GM12875 (cell line): ENCODE data around the gene BMP10.

Experiments used
- H3K4me3 ChIP-seq: one replicate; pipeline ENCODE4 v1.5.1; 2011; ENCODE audit warnings: low read depth, low read length, control low read depth
- CTCF ChIP-seq: IDR thresholded peaks from 2 replicates; pipeline ENCODE4 v1.5.1; 2011; ENCODE audit warnings: low read depth, mild to moderate bottlenecking, control low read depth, inconsistent platforms, low read length, moderate library complexity, borderline replicate concordance; ENCODE audit not compliant: insufficient read depth

The BMP10 gene

DNA sequence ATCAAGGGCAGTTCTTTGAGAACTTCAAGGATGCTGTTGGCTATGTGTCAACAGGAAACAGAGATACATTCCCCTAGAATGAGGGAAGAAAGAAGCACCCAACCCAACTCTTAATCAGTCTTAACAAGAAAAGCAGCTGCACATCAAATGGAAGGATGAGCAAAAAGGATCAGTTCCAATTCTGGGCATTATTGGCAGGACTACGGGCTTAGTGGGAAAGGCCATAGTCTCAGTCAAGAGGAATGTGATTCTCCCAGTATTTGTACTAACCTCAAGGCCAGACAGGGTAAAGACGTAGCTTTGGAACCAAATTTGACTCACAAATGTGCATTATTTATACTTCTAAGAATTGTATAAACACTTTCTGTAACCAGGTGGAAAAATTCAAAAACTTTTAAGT lies 18.2 kb downstream of the BMP10 start:
- TF ChIP-seq CTCF: no peak
- H3K4me3 ChIP-seq: no peak overlapping the region

DNA sequence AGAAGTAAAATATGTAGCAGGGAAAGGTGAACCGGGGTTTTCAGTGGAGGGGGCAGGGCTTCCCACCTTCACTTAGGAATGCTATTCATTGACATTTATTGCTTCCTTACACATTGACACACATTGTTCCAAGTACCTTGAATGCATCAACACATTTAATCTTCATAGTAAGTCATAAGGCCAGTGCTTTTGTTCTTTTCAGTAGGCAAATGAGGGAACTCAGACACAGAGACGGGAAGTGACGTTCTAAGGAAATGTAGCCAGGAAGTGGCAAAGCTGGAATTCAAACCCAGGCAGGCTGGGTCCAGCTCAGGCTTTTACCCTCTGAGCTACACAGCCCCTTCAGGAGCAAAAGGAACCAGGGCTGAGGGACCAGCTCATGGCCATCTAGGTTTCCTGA lies 20.7 kb downstream of the BMP10 start:
- no peak overlapping the region for H3K4me3 ChIP-seq
- TF ChIP-seq CTCF: no peak

DNA sequence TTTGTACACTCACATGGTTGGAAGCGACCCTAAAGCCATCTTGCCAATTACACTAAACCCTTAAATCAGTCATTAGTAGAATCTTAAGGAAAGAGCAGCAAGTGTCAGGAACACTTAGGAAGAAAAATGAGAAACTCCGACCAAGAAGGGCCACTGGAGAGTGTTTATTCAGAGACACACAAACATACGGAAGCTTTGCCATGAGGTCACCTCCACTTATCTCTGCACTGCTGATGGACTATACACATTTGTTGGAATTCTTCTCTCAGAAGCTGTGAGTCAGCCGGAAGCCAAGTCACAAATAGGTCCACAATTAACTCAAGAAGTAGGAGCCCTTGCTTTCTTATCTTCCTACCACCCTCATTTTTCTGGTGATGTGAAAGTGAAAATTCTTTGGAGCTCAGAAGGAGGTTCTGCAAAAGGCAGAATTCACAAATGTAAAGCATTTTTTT lies 21.6 kb downstream of the BMP10 start:
- H3K4me3 ChIP-seq: no peak overlapping the region
- no peak for TF ChIP-seq CTCF

- no peak overlapping the region for H3K4me3 ChIP-seq
- no peak for TF ChIP-seq CTCF
Measured at GRCh38 chr2:68847751-68848150, 23.4 kb downstream of the BMP10 start.

DNA sequence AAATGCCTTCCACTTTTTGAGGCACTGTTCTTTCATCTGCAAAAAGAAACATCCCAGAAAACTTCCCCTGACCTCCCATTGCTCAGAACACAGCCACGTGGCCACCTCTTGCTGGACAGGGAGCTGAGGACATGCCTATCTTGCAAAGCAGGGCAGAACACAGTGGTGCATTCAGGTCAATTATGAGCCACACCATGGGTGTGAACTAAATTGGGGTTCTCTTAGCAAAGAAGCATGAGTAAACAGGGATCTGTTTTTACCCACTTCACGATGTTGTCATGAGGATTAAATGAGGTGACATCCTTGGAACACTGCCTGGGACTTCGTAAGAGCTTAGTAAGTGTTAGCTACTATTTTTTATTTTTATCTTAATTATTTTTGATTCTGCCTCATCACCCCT lies 25.1 kb downstream of the BMP10 start:
- no peak overlapping the region for H3K4me3 ChIP-seq
- no peak for TF ChIP-seq CTCF

- TF ChIP-seq CTCF: no peak
- no peak overlapping the region for H3K4me3 ChIP-seq
Measured at GRCh38 chr2:68845043-68845442, 26.2 kb downstream of the BMP10 start.

- TF ChIP-seq CTCF: peak; percentile 55; the same call in 1 of the 2 replicates
- H3K4me3 ChIP-seq: no peak overlapping the region
Measured at GRCh38 chr2:68839260-68839833, 31.9 kb downstream of the BMP10 start.
